ENCODE data around the gene MACROD2.

- TF ChIP-seq CTCF (IDR thresholded peaks at IDR 0.05), result no peak
- no peak for TF ChIP-seq POLR2A (IDR thresholded peaks at IDR 0.05)
These were observed 865.8 kb downstream of the MACROD2 start for GRCh38 chr20:14861028-14861699.
